Esophagus squamous epithelium (tissue), 4 donors: ENCODE results near the gene FOCAD.

Experiments
- CTCF ChIP-seq, 6 experiments: fragments of 450-650 bp in 4 of 6; fragments of 200-600 bp in 2 of 6; sonication (generic) in 2 of 6; IDR thresholded peaks; one replicate each; pipeline ENCODE4 v1.5.1; 2016 to 2019; ENCODE audit warnings: antibody characterized with exemption in 6 of 6, mild to moderate bottlenecking in 4 of 6, moderate library complexity in 4 of 6
- POLR2A ChIP-seq, 4 donors: fragments of 450-650 bp; IDR thresholded peaks; one replicate each; pipeline ENCODE4 v1.6.1; 2017; ENCODE audit warnings: antibody characterized with exemption in 4 of 4, mild to moderate bottlenecking in 4 of 4, moderate library complexity in 3 of 4

DNA sequence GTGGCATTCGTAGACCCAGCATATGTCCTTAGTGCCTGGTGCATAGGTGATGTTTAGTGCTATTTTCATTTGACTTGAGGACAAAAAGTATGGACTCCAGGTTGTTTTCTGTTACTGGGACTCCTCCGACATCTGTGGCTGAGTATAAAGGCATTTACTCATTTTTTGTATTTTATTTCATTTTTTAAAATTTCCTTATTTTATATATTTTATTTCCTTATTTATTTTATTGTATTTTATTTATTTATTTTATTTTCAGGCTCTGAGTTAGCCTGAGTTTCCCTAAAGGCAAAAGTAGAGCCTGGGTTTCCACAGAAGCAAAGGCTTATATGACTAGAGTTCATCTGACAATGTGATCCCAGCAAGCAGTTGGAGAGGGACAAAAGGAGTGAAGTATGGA, 91.6 kb downstream of the FOCAD start:
- TF ChIP-seq POLR2A (IDR thresholded peaks at IDR 0.05) (no peak), CTCF (IDR thresholded peaks at IDR 0.05) (no peak)
